Epithelial cell of proximal tubule (primary cell): ENCODE data around the gene RNF34. TPM values are rescaled to one million over a fixed set of nuclear protein-coding genes. Genes with fewer than 3 reads are reported as not detected.

ENCODE experiments used
- DNase-seq: peaks from one replicate; pipeline ENCODE4 v3.0.0-alpha.2; 2011; ENCODE audit warnings: low read depth
- H3K4me3 ChIP-seq: 2 replicates; pipeline ENCODE4 v1.5.1; 2011; ENCODE audit warnings: low read depth, mild to moderate bottlenecking, low read length
- CTCF ChIP-seq: conservative IDR thresholded peaks from 2 replicates; pipeline ENCODE4 v1.5.1; 2012; ENCODE audit warnings: low read depth, mild to moderate bottlenecking, low read length
- total RNA-seq: library from RNA; depleted of rRNA; stranded (reverse); fragments of >200 nt; gene quantifications from 2 replicates; pipeline ENCODE4 v1.2.3, GENCODE V29; 2015

Gene RNF34
- total RNA-seq, 1 donor from 2014 or later, result 43.8 TPM

GRCh38 chr12:121443193-121443870 lies 43.4 kb downstream of the RNF34 start:
- no peak for DNase-seq
- H3K4me3 ChIP-seq, result no peak overlapping the region
- TF ChIP-seq CTCF, result peak; percentile 88

GRCh38 chr12:121443911-121444841 lies 44.3 kb downstream of the RNF34 start:
- TF ChIP-seq CTCF, result no peak
- no peak overlapping the region for H3K4me3 ChIP-seq
- DNase-seq, result no peak

GRCh38 chr12:121444842-121445202 lies 44.9 kb downstream of the RNF34 start:
- no peak for TF ChIP-seq CTCF
- DNase-seq, result no peak
- no peak overlapping the region for H3K4me3 ChIP-seq

GRCh38 chr12:121446750-121447149 lies 46.8 kb downstream of the RNF34 start:
- H3K4me3 ChIP-seq, result no peak overlapping the region
- no peak for TF ChIP-seq CTCF
- peak; percentile 29 for DNase-seq

- DNase-seq, result no peak
- TF ChIP-seq CTCF, result no peak
- no peak overlapping the region for H3K4me3 ChIP-seq
Observed at GRCh38 chr12:121448771-121449315, 48.9 kb downstream of the RNF34 start.

- no peak for TF ChIP-seq CTCF
- no peak overlapping the region for H3K4me3 ChIP-seq
- DNase-seq, result no peak
Observed at GRCh38 chr12:121451961-121452339, 52.0 kb downstream of the RNF34 start.
